HepG2 (cell line): ENCODE results near the gene SERTAD2. TPM values are rescaled to one million over a fixed set of nuclear protein-coding genes. Genes with fewer than 3 reads are reported as not detected.

Experiments
- ATAC-seq: fragments of 200-7000 bp; cut with Tn5 transposase; 3 replicates; pipeline ENCODE4 v1.9.1; 2020; ENCODE audit warnings: mild to moderate bottlenecking, moderate library complexity
- BruUV-seq: library from RNA; stranded (reverse); fragments of 400-500 nt; replicated peaks from 2 replicates; lab custom pipeline; 2021; lab: Mats Ljungman, UMichigan
- CTCF ChIA-PET: fragments of 300-600 bp; formaldehyde crosslinking; extraction: SDS; loops from one replicate; lab custom pipeline; 2021; ENCODE audit warnings: low total read pairs, inconsistent platforms, low intra/inter-chr PET ratio; lab: Yijun Ruan, JAX
- POLR2A ChIA-PET: fragments of 350-600 bp; sonication (Branson Sonifier 250); formaldehyde crosslinking; loops from one replicate; lab custom pipeline; 2020; ENCODE audit warnings: antibody characterized with exemption, inconsistent platforms; lab: Yijun Ruan, JAX
- DNase-seq: peaks from one replicate; pipeline ENCODE4 v3.0.0-alpha.2; 2015; ENCODE audit warnings: low spot score
- FAIRE-seq: peaks from 3 replicates; lab custom pipeline; 2011; peaks lifted over from hg19 to GRCh38; lab: Jason Lieb, UNC
- H2AFZ ChIP-seq: one replicate; pipeline ENCODE4 v1.6.1; 2011; ENCODE audit warnings: low read length, inconsistent platforms
- H3K27ac ChIP-seq: fragments of 300-600 bp; 3 replicates; pipeline ENCODE4 v1.8.0; 2011; ENCODE audit warnings: mixed run types, mild to moderate bottlenecking, mixed read lengths, low read length, inconsistent platforms; ENCODE audit not compliant: insufficient read depth; ENCODE audit errors: extremely low read length
- H3K27me3 ChIP-seq, 2 experiments: fragments of 200-600 bp in 1 of 2; 2 replicates in 1 of 2; 3 replicates in 1 of 2; pipeline versions ENCODE4 v1.6.0 to v1.8.0; 2011; ENCODE audit warnings: low read length in 2 of 2, mild to moderate bottlenecking in 2 of 2, moderate library complexity in 2 of 2, inconsistent platforms in 1 of 2; ENCODE audit not compliant: insufficient read depth in 2 of 2, control insufficient read depth in 1 of 2
- H3K36me3 ChIP-seq, 2 experiments: fragments of 200-600 bp in 1 of 2; replicated peaks in 1 of 2; 2 replicates in 1 of 2; 3 replicates in 1 of 2; pipeline versions ENCODE4 v1.5.1 to v1.8.0; 2011; ENCODE audit warnings: low read length in 2 of 2, inconsistent platforms in 1 of 2; ENCODE audit not compliant: insufficient read depth in 2 of 2, control insufficient read depth in 1 of 2
- H3K4me1 ChIP-seq: 2 replicates; pipeline ENCODE4 v1.5.1; 2012; ENCODE audit warnings: low read length, inconsistent platforms; ENCODE audit not compliant: insufficient read depth
- H3K4me2 ChIP-seq: 2 replicates; pipeline ENCODE4 v1.6.0; 2011; ENCODE audit warnings: low read depth, low read length, inconsistent platforms
- H3K4me3 ChIP-seq, 3 experiments: fragments of 200-600 bp in 1 of 3; sonication (generic), shearing (Covaris generic) in 1 of 3; replicated peaks in 1 of 3; 2 replicates each; pipeline ENCODE4 v1.5.1; 2011 to 2016; ENCODE audit warnings: low read length in 3 of 3, inconsistent platforms in 2 of 3, low read depth in 2 of 3, mild to moderate bottlenecking in 2 of 3, control low read depth in 1 of 3, mixed read lengths in 1 of 3; ENCODE audit not compliant: insufficient read depth in 1 of 3
- H3K79me2 ChIP-seq: one replicate; pipeline ENCODE4 v1.6.1; 2011; ENCODE audit warnings: low read length, inconsistent platforms; ENCODE audit not compliant: insufficient read depth
- H3K9ac ChIP-seq: 2 replicates; pipeline ENCODE4 v1.6.0; 2011; ENCODE audit warnings: mild to moderate bottlenecking, low read depth, low read length, inconsistent platforms; ENCODE audit not compliant: insufficient read depth
- H3K9me3 ChIP-seq: 2 replicates; pipeline ENCODE4 v1.5.1; 2012; ENCODE audit warnings: mild to moderate bottlenecking, low read length
- H4K20me1 ChIP-seq: 2 replicates; pipeline ENCODE4 v1.6.0; 2011; ENCODE audit warnings: inconsistent platforms, mild to moderate bottlenecking, low read length, moderate library complexity; ENCODE audit not compliant: insufficient read depth
- CBX2 ChIP-seq, 2 experiments: fragments of 200-600 bp in 1 of 2; sonication (generic); formaldehyde crosslinking in 1 of 2; IDR thresholded peaks; 2 replicates each; pipeline versions ENCODE4 v1.7.0 to v1.8.1; 2018 to 2022; ENCODE audit warnings: low read depth in 2 of 2, low read length in 1 of 2, mild to moderate bottlenecking in 1 of 2, missing genetic modification reagents in 1 of 2
- WGBS: methylation state at CpG from one replicate; pipeline ENCODE4 v1.1.6; 2017; ENCODE audit warnings: low lambda C conversion rate; 5-methylcytosine and 5-hydroxymethylcytosine counted together
- in situ Hi-C: cut with HindIII; loops from 2 replicates; pipeline ENCODE4 v1.10.0; 2017; ENCODE audit warnings: low pct_unique_long_range_greater_than_20kb; ENCODE audit not compliant: extremely low pct_ligation_motif_present
- intact Hi-C: fragments of 100-400 bp; cut with micrococcal nuclease; formaldehyde crosslinking; loops from one replicate; pipeline ENCODE4 v1.10.0; 2022; ENCODE audit not compliant: unreplicated experiment
- polyA plus RNA-seq, 8 experiments: library from polyadenylated mRNA; depleted of rRNA in 3 of 8; stranded (reverse) in 7 of 8; unstranded in 1 of 8; fragments of >200 nt; fragmentation: Illumina TruSeq in 4 of 8; extraction: Trizol in 4 of 8; gene quantifications; 2 replicates each; pipeline versions ENCODE4 v1.2.1 to v1.2.3, GENCODE V29; 2011 to 2016; ENCODE audit warnings: low read depth in 4 of 8, missing spikeins in 1 of 8, mixed read lengths in 1 of 8; ENCODE audit not compliant: insufficient read depth in 1 of 8
- total RNA-seq, 5 experiments: library from RNA; depleted of rRNA; stranded (reverse); fragments of >200 nt; fragmentation: Illumina TruSeq; extraction: Trizol; gene quantifications; 2 replicates each; pipeline ENCODE4 v1.2.3, GENCODE V29; 2016; ENCODE audit warnings: low read depth in 1 of 5
- TF ChIP-seq, protein P1 (sequence below): sonication (generic); formaldehyde crosslinking; IDR thresholded peaks from 2 replicates; pipeline ENCODE4 v1.5.1; 2020; ENCODE audit warnings: mild to moderate bottlenecking, missing genetic modification reagents

Gene SERTAD2
- total and polyA plus RNA-seq, 2 of the 13 experiments (the other 11 are each of a cell fraction or from before 2014, with no cell fraction given), result 6.7 to 22.6 TPM

GRCh38 chr2:64681479-64681967 is 27.8 kb upstream of the SERTAD2 start:
- WGBS, result 94% methylated on average over 2 of the region's 2 CpGs
- CTCF ChIA-PET, result no interaction called here

More at GRCh38 chr2:64681479-64681967, 27.8 kb upstream of the SERTAD2 start:
- DNase-seq (no peak), ATAC-seq (no peak), FAIRE-seq (no peak)
- H3K4me3 ChIP-seq, result no peak overlapping the region
- H3K79me2 ChIP-seq, result no peaks in the 10 kb centered on the region
- TF ChIP-seq CBX2 (IDR thresholded peaks at IDR 0.05; ENCODE audit: low read depth, low read length) (no peak), CBX2 (CRISPR knock-in tag; IDR thresholded peaks at IDR 0.05; ENCODE audit: low read depth) (no peak)
- TF ChIP-seq, protein P1, sequence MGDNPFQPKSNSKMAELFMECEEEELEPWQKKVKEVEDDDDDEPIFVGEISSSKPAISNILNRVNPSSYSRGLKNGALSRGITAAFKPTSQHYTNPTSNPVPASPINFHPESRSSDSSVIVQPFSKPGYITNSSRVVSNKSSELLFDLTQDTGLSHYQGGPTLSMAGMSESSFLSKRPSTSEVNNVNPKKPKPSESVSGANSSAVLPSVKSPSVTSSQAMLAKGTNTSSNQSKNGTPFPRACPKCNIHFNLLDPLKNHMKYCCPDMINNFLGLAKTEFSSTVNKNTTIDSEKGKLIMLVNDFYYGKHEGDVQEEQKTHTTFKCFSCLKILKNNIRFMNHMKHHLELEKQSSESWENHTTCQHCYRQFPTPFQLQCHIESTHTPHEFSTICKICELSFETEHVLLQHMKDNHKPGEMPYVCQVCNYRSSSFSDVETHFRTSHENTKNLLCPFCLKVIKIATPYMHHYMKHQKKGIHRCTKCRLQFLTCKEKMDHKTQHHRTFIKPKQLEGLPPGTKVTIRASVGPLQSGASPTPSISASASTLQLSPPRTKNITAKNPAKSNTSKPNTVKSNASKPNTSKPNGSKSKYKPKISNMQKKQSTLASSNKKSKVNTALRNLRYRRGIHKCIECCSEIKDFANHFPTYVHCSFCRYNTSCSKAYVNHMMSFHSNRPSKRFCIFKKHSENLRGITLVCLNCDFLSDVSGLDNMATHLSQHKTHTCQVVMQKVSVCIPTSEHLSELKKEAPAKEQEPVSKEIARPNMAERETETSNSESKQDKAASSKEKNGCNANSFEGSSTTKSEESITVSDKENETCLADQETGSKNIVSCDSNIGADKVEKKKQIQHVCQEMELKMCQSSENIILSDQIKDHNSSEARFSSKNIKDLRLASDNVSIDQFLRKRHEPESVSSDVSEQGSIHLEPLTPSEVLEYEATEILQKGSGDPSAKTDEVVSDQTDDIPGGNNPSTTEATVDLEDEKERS, result no peak
- H3K27ac ChIP-seq, result no peak overlapping the region
- intact Hi-C loops, result no loop called here
- H3K4me1 ChIP-seq, result peaks cover 44% of the 10 kb centered on the region
- BruUV-seq, result no TSS peak
- no peaks in the 10 kb centered on the region for H3K9me3 ChIP-seq
- H3K27me3 ChIP-seq, result no peaks in the 10 kb centered on the region
- in situ Hi-C loops, result no loop called here
- H2AFZ ChIP-seq, result no peak overlapping the region
- H3K4me2 ChIP-seq, result no peak overlapping the region
- no peaks in the 10 kb centered on the region for H4K20me1 ChIP-seq
- H3K9ac ChIP-seq, result no peak overlapping the region
- no peaks in the 10 kb centered on the region; a peak in 1 of 5 replicates for H3K36me3 ChIP-seq
- POLR2A ChIA-PET, result no interaction called here
